Measurements from ENCODE around the gene SIX4. TPM values are rescaled to one million over a fixed set of nuclear protein-coding genes. Genes with fewer than 3 reads are reported as not detected.

SIX4 gene
- total RNA-seq, 1 donor from 2014 or later = 21.7 TPM

- peaks cover 64% of the 10 kb centered on the region for H3K27me3 Mint-ChIP-seq
- no peak overlapping the region for H3K27ac Mint-ChIP-seq
- no peaks in the 10 kb centered on the region for H3K36me3 Mint-ChIP-seq (ENCODE audit: insufficient read depth)
- peaks cover 16% of the 10 kb centered on the region for H3K4me1 Mint-ChIP-seq (ENCODE audit: low read depth)
- H3K9me3 Mint-ChIP-seq (ENCODE audit: low read depth) = no peaks in the 10 kb centered on the region
- H3K4me3 Mint-ChIP-seq (ENCODE audit: low read depth) = no peak overlapping the region
- no peak for TF ChIP-seq CTCF (IDR thresholded peaks at IDR 0.05; ENCODE audit: unreplicated experiment)
- DNase-seq (ENCODE audit: low spot score, unreplicated experiment) = no peak
These were observed 62.4 kb downstream of the SIX4 start for GRCh38 chr14:60661721-60662120.

Other genes starting within 250 kb of the SIX4 start
- 0.73 and 1.4 TPM in 2 replicates for gene C14orf39, start 238.3 kb downstream of the SIX4 start, total RNA-seq
- gene SIX6, start 215.2 kb downstream of the SIX4 start, total RNA-seq = not detected in 2 replicates
- gene SIX1, start 74.9 kb downstream of the SIX4 start, total RNA-seq = 0.79 and 1.0 TPM in 2 replicates
- gene MNAT1, start 10.4 kb upstream of the SIX4 start, total RNA-seq = 51.1 and 54.1 TPM in 2 replicates

Data from progenitor cell of endocrine pancreas (in vitro differentiated cells).